DND-41 (cell line): Measurements from ENCODE around the gene KLRD1.

ENCODE experiments used
- EZH2 ChIP-seq: IDR thresholded peaks from 3 replicates; pipeline ENCODE4 v1.6.1; 2012; ENCODE audit warnings: borderline replicate concordance, low read depth, mild to moderate bottlenecking, moderate library complexity, low read length, inconsistent platforms; ENCODE audit not compliant: severe bottlenecking
- TF ChIP-seq, protein P1 (sequence below): IDR thresholded peaks from 2 replicates; pipeline ENCODE4 v1.5.1; 2012; ENCODE audit warnings: borderline replicate concordance, low read length, moderate library complexity, mild to moderate bottlenecking; ENCODE audit not compliant: poor library complexity, severe bottlenecking; ENCODE audit errors: extremely low read depth

- no peak for TF ChIP-seq EZH2
- TF ChIP-seq, protein P1, sequence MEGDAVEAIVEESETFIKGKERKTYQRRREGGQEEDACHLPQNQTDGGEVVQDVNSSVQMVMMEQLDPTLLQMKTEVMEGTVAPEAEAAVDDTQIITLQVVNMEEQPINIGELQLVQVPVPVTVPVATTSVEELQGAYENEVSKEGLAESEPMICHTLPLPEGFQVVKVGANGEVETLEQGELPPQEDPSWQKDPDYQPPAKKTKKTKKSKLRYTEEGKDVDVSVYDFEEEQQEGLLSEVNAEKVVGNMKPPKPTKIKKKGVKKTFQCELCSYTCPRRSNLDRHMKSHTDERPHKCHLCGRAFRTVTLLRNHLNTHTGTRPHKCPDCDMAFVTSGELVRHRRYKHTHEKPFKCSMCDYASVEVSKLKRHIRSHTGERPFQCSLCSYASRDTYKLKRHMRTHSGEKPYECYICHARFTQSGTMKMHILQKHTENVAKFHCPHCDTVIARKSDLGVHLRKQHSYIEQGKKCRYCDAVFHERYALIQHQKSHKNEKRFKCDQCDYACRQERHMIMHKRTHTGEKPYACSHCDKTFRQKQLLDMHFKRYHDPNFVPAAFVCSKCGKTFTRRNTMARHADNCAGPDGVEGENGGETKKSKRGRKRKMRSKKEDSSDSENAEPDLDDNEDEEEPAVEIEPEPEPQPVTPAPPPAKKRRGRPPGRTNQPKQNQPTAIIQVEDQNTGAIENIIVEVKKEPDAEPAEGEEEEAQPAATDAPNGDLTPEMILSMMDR, result no peak
Observed at GRCh38 chr12:10310926-10311720, 3.5 kb downstream of the KLRD1 start.
